Stimulated activated CD8-positive, alpha-beta memory T cell treated with anti-CD3 and anti-CD28 coated beads, Interleukin-12 subunit alpha, Interleukin-12 subunit beta, amount 100 ng/mL, for 24 hours (primary cell): Measurements from ENCODE around the gene GPR151.

Experiments used
- DNase-seq: peaks from one replicate; pipeline ENCODE4 v3.0.0-alpha.2; 2020; ENCODE audit errors: extremely low read depth

Gene GPR151

DNA sequence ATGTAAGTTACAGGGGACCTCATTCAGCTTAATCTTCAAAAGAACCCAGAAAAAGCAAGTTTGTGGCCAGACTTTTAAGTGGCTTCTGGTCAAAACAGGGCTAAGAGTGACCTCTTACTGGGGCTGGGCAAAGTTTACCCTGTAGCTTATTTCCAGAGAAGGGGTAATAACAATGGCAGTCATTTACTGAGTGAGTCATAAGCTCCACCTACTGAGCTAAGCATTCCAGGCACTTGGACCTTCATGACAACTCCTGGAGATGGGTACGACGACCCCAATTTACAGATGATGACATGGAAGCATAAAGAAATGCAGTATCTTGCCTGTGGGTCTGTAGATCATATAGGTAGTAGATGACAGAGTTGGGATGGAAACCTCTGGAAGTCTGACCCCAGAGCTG lies 4.7 kb upstream of the GPR151 start:
- no peak for DNase-seq

DNA sequence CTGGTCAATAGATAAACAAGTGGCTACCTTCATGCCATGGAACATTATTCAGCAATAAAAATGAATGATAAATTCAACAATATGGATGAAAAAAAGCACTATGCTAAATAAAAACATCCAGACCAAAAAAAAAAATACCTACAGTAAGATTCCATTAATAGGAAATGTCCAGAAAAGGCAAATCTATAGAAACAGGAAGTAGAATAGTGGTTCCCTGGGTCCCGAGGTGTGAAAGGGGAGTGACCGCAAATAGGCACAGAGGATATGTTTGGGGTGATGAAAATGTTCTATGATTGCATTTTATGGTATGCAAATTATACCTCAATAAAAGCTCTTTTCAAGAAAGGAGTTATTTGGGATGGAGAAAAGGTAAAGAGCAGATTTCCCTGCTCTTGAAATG lies 3.6 kb upstream of the GPR151 start:
- DNase-seq, result no peak

DNA sequence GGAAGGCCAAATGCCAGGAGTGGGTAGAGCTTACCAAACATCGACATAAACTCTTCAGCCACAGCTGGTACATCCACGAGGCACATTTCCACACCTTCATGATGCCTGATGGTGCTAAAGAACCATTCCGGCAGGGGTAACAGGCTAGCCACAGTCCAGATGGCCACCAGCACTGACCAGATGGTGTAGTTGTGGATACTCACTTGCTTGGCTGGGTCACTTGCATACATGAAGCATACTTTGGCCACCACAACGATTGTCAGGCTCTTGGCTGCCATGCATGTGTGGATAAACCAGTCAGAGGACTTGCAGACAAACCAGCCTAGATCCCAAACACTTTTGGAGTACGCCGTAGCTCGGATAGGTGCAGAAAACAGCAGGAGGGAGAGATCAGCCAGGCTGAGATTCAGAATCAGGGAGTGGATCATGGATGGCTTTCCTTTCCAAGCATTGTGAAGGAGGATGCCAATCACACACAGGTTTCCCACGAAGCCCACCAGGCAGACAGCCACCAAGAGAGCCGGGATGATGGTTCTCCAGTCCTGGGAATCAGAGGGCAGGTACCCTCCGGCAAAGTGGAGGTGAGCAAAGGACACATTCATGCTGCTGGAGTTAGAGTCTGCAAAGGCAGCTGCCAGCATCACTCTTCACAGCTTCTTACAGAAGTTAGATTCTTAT lies 378 bp downstream of the GPR151 start:
- no peak for DNase-seq

DNA sequence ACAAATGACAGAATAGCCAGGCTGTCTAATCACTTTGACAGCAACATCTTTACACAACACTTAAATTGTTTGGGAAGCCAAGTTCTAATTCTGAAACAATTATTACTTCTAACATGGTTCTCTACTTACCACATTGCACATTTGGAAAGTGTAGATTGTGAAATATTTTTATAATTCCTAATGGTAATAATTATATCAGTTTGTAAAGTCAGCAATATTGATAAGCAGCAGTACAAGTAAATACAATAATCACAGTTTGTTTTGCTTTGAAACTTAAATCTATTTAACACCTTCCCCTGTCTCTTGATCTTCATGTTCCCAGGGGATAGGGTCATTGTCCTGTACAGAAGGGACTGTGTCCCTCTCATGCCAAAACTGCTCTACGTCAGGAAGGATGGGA lies 1.4 kb downstream of the GPR151 start:
- no peak for DNase-seq

DNA sequence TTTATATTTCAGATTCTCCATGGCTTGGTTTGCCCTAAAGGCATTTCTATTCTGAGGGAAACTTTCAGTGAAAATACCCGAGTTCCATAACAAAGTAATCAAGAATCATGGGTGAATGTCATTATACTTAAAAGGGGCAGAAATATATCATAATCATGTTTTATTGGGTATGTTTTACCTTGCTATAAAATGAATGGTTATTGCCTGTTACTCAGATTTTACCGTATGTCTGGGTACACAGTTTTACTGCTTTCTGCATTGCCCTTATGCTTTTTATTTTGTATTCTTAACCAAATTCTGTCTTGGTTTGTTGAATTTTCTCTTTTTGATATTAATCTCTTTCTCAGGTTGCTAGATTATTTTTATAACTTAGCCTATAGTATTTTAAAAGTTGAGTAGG lies 2.5 kb downstream of the GPR151 start:
- DNase-seq, result no peak

DNA sequence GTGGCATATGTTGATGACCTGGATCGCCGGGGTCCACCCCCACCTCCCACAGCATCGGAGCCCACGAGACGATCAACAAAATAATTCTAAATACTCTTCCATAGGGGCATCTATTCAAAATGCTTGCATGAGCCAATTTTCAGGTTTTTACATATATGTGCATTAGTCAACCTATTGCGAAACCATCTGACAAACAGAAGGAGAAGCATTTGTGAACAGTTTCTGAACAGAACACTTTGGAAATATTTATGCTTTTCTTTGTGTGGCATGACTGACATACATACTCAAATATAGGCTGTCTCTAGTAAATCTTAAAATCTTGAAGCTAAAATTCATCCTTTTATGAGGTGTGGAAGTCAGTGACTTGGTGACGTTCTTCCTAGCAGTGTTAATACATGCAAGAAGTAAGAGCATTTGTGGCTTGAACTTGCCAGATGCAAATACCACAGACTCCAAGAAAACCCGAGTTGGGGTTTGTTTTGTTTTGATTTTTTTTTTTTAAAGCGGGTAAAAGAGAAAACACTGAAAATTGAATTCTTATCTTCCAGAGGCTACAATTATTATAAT lies 5.3 kb downstream of the GPR151 start:
- DNase-seq, result no peak

DNA sequence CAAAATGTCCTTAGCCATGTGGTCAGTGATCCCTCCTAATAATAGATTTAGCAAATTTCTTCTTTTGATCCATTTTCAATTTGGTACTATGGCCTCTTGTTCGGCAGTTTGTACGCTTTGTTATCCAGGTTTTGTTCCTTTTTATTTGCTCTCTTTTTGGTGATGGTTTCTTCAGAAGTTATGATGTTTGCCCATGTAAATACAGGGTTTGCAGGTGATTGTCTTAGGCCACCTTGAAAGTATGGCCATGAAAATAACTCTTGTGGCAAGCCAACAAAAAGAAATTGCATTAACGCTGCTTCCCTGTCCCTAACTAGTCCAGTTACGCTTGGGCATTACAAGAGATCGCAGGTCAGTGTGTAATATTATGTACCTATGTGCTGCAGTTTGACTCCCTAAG lies 8.6 kb downstream of the GPR151 start:
- DNase-seq, result no peak

DNA sequence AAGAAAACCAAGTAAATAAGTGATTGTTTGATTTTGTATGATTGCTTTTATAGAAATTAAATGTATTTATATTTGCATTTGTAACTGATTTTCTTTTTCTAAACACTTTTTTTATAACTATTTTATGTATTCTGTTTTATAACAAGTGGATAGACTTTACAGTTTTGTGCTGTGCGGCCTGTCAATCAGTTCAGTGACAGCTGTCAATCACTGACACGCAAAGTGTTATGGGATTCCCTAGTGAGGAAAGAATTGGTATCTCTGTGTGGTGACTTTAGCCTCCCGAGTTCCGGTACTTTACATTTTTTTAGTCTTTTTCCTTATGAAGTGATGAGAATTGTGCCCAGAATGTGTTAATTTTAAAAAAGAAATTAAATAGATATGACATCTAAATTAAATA lies 16.3 kb downstream of the GPR151 start:
- DNase-seq, result no peak

DNA sequence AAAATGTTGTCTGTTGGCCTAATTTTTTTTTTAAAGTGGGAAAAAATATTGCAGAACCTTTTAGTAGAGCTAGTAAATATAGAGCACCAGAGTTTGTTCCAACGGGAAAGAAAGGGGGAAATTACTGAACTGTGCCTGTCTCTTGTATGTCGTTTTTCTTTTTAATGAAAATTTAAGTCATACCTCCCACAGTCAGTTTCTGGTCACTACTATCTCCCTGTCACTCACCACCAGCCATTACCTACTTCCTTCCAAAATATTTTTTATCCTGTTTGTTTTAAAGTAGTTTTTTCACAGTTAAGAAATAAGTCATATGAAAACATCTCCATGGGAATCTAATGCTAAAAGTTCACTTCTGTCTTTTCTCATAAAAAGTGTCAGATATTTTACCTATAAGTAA lies 21.3 kb downstream of the GPR151 start:
- DNase-seq, result no peak

DNA sequence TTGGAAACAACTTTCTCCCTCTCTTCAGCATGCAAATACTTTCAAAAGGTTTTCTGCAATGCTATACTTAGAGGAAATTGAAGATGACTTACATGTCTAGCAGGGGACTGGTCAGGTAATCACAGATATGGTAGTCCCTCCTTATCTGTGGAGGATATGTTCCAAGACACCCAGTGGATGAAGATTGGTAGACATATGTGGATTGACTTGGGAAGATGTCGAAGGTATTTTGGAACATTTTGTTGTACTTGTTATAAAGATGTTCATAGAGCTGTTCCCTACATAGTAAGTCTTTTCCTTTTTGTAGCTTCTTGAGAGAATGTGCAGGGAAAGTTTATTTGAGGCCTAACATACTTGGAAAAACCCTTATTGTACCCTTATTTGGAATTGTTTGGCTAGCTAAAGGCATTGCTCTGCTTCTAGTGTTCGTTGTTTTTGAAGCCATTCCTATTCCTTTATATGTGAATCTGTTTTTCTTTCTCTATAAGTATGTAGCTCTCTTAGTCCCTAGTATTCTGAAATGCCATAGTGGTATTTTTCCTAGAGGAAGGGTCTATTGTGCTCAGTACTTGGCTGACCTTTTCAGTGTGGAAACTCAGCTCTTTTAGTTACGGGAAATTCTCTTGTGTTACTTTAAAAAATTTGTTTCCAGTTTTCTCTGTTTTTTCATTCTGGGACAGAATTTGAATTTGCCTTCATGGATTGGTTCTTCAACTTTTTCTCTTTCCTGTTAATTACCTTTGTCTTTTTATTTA lies 25.7 kb downstream of the GPR151 start:
- no peak for DNase-seq

DNA sequence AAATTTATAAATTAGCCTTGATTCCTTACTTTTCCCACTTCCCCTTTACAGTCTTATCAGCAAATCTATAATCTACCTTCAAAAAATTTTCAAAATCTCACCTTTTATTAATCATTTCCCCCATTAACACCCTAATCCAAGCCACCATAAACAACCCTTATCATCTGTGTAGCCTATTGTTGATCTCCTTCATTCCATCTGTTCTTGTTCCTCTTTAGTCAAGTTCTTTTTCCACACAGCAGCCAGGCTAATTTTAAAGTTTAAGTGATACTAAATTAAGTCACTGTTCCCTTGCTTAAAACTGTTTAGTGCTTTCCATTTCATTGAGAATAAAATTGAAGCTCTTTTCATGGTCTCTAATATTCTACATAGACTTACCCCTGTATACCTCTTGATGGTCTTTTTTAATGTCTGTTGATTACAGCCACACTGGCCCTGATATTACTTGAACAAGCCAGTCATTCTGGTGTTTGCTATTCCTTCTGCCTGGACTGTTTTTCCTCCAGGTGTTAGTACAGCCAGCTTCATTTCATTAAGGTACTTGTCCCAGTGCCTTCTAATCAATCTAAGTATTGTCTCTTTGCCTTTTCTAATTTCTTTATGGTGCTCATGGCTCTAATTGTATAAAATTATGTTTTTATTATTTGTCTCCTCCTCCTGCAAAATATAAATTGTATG lies 31.1 kb downstream of the GPR151 start:
- no peak for DNase-seq

DNA sequence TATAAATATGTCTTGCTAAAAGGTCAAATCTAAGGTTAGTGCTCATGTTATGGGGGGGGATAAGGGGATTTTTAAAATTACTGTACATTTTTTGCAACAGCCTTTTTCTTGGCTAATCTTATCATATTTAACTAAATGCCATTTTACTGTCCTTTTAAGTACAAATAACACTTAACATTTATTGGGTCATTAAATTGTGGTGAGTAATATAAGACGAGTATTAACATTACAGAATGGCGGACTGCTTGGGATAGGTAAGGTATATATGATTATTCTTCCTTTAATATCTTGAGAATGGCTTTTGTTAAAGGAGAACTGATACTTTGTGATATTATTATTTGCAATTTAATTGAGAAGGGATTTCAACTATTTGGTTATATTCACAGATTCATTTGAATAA lies 33.2 kb downstream of the GPR151 start:
- DNase-seq, result no peak

DNA sequence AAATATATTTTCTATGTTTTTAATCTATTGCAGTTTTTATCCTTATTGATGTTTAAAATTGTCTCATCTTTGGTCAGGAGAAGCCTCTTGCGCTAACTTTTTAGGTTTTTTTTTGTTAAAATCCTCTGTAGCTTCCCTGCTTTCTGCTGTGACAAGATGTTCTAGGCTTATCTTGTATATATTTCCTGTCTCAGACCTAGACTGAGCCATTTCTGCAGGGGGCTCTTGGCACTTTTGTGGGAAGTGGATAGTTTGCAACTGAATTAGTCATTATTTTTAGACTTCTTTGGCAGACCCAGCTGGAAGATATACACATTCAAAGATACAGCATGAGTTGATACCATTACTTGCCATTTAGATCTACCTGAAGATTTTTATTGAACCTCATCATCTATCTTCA lies 40.1 kb downstream of the GPR151 start:
- no peak for DNase-seq

DNA sequence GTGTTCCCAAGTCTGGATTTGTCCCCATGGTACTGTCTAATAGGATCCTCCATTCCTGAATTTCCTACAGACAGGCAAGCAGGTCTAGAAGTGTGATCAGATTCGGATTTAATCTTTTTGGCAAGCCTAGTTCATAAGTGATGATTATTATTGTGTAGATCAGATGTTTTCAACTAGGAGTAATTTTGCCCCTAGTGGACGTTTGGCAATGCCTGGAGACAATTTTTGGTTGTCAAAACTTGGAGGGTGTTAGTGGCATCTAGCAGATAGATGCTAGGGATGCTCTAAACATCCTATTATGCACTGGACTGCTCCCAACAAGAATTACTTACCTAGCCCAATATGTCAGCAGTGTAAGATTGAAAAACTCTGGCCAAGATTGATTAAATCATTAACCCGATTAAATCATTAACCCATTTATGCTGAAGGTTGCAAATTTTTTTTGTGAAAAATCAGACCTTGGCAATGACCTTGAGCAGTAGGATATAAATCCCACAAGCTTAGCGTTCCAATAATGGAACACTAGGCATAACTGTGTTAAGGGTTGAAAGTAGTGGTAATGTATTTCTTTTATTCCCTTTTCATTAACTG lies 40.7 kb downstream of the GPR151 start:
- no peak for DNase-seq

DNA sequence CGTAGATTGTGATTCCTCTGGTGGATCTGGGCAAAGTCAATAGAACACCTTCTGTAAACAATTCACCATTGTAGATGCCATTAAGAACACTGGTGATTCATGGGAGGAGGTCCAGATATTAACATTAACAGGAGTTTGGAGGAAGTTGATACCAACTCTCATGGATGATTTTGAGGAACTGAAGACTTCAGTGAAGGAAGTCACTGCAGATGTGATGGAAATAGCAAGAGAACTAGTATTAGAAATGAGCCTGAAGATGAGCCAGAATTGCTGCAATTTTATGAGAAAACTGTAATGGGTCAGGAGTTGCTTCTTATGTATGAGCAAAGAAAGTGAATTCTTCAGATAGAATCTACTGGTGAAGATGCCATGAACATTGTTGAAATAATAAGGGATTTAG lies 41.9 kb downstream of the GPR151 start:
- no peak for DNase-seq

DNA sequence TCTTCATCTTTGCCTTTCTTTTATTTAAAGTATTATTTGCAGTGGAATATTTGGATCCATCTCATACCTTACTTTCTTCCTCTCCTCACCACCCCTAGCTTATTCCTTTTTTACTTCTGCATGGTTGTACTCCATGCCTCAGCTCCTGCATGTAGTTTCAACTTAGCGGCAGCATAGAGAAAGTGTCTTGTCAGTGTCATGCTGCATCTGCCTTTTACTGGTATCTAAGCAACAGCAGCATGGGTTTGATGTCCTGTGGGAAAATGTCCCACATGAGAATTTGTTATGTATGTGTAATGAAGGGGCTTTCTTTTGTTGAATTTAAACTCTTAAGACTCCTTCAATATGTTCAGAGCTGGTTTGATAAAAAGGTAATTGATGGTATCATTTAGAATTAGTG lies 48.2 kb downstream of the GPR151 start:
- no peak for DNase-seq

DNA sequence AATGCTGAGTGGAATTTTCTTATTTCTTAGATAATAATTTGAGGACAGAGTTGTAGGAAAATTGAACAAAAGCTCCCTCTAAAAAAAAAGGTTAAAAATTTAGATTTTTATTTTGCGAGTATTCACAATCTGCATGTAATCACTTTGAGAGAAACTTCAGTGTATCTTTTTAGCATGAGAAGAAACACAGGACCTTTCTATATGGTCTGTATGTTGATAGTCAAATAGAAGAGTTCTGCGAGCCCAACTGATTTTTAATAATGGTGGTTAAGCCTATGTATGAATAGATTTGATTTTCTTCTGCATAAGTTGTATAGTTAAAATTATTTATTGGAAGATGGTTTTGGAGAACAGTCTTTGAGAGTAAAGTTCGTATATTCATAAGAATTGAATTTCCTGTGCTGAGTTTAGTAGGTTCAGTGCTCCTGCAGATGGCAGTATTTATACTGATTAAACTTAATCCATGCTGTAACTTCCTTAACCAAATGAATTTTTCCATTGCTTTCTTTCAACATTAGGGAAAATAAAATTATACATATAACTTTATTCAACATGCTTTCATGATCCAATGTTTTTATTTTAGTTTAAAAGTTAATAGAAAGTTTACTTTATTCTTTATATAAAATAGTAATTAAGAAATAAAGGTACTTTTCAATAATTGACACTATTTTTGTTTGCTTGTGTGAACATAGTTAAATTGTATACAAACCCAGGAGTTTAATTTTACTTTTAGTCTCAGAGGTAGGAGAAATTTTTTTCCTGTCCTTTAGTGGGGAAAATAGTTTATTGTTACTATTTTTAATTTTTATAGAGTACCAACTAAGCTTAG lies 49.3 kb downstream of the GPR151 start:
- DNase-seq, result no peak

DNA sequence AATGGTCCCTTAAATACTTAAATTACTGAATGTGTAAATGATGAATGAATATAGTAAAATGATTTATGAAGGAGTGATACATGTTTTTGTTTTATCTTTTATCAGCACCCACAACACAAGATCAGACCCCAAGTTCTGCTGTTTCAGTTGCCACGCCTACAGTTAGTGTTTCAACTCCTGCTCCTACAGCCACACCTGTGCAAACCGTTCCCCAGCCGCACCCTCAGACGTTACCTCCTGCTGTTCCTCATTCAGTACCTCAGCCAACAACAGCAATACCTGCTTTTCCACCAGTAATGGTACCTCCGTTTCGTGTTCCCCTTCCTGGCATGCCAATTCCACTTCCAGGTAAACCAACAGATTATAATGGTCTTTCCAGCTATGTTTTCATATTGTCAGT lies 52.5 kb downstream of the GPR151 start:
- no peak for DNase-seq
